ENCODE measurements around the gene UGDH.

The UGDH gene

GRCh38 chr4:39452153-39452859 is 74.9 kb downstream of the UGDH start:
- no peak for FAIRE-seq

DNA sequence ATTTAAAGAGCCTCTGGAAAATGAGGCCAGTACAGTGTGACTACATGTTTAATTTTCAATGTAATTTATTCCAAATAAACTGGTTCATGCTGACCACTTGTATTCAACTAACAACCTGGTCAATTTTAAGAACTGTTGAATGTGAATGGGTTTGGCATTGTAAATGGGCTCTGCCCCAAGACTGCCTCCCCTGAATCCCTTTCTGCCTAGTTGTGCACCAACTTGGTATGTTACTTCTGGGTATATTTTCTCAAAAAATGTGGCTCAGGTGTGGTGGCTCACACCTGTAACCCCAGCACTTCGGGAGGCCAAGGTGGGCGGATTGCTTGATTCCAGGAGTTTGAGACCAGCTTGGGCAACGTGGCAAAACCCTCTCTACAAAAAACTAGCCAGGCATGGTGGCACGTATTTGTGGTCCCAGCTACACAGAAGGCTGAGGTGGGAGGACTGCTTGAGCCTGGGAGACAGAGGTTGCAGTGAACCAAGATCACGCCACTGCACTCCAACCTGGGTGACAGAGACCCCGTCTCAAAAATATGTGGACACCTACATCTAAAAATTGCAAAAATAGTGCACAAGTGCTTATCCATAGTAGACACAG is 75.7 kb downstream of the UGDH start:
- FAIRE-seq = no peak

GRCh38 chr4:39450618-39451017 is 76.6 kb downstream of the UGDH start:
- no peak for FAIRE-seq
